ENCODE data around the gene VEZT. TPM values are rescaled to one million over a fixed set of nuclear protein-coding genes. Genes with fewer than 3 reads are reported as not detected.
"Not testable (repeated sequence)": the region's sequence is repeated elsewhere in the genome, so short reads cannot be mapped to it uniquely, and the experiment has no call there.

VEZT gene
- total and polyA plus RNA-seq, 10 of the 15 experiments (the other 5 are each of a cell fraction or from before 2014, with no cell fraction given) = 32.8 to 134 (median 66.2) TPM

GRCh38 chr12:95239835-95240234, 22.2 kb downstream of the VEZT start:
- ATAC-seq = peak; percentile 42; the same call in 2 of the 3 replicates
- H3K9ac ChIP-seq (ENCODE audit: control insufficient read depth, insufficient read depth, low read length); FAIRE-seq; H3K27me3 ChIP-seq (replicated peaks in 1 of 2; ENCODE audit: control insufficient read depth in 2 of 2, insufficient read depth in 2 of 2, low read length in 1 of 2); H3K4me1 ChIP-seq (ENCODE audit: control insufficient read depth, insufficient read depth, low read length); in situ Hi-C loops (cut with MboI); H4K20me1 ChIP-seq (ENCODE audit: control insufficient read depth, insufficient read depth); H3K27ac ChIP-seq (ENCODE audit: control insufficient read depth, insufficient read depth); intact Hi-C loops (cut with micrococcal nuclease; ENCODE audit: unreplicated experiment); RAD21 ChIA-PET (ENCODE audit: unreplicated experiment); H3K4me2 ChIP-seq (ENCODE audit: control insufficient read depth, insufficient read depth); H3K4me3 ChIP-seq; DNase-seq (ENCODE audit: low read depth, low spot score); BruUV-seq (replicated peaks); H3K9me3 ChIP-seq (replicated peaks; ENCODE audit: control insufficient read depth, insufficient read depth, low read length); H2AFZ ChIP-seq (ENCODE audit: control insufficient read depth, low read depth, low read length): not testable (repeated sequence)
- SMC1A ChIA-PET (ENCODE audit: uncharacterized antibody, unreplicated experiment) = interaction anchor here (0.7 to 2.2 kb wide), 3 partner anchors 11 to 23 kb away, joined by 3 to 5 read pairs (median 3); no protein-coding TSS in a partner anchor
- POLR2A ChIA-PET = interaction anchor here (0.5 kb wide), 1 partner anchor 14 kb away, joined by 3 read pairs; no protein-coding TSS in a partner anchor
- Histone ChIP-seq H3K79me2 (ENCODE audit: control insufficient read depth, insufficient read depth, low read length) (peaks cover 33% of the 10 kb centered on the region), H3K36me3 (ENCODE audit: control insufficient read depth in 2 of 2, insufficient read depth in 2 of 2, low read length in 1 of 2) (peaks cover 0 to 11% of the 10 kb centered on the region in 2 experiments; a peak in 2 of 4 replicates)
- CTCF ChIA-PET = interaction anchor here (0.9 to 1.7 kb wide), 3 partner anchors 21 to 92 kb away, joined by 3 to 4 read pairs (median 4); partner anchors contain the start of gene VEZT
- 92% methylated on average over 2 of the region's 2 CpGs for WGBS (ENCODE audit: insufficient coverage, insufficient replicate concordance, low lambda C conversion rate, missing lambda C conversion rate)
- peak in 1 of 2 experiments; percentile 92; a peak in 2 of 4 replicates for TF ChIP-seq ETV6 (conservative IDR thresholded peaks at IDR 0.05 in 1 of 2, IDR thresholded peaks at IDR 0.05 in 1 of 2; ENCODE audit: borderline replicate concordance in 1 of 2, low read depth in 1 of 2)

GRCh38 chr12:95240556-95240955, 22.9 kb downstream of the VEZT start:
- ChIA-PET CTCF (interaction anchor here (0.6 to 1.7 kb wide), 5 partner anchors 17 to 178 kb away, joined by 3 to 4 read pairs (median 3); partner anchors contain the start of gene VEZT), POLR2A (no interaction called here), SMC1A (ENCODE audit: uncharacterized antibody, unreplicated experiment) (interaction anchor here (0.6 to 2.2 kb wide), 6 partner anchors 12 to 78 kb away, joined by 3 to 5 read pairs (median 3); no protein-coding TSS in a partner anchor), RAD21 (ENCODE audit: unreplicated experiment) (interaction anchor here (0.9 kb wide), 1 partner anchor 41 kb away, joined by 3 read pairs; no protein-coding TSS in a partner anchor)
- in situ Hi-C loops (cut with MboI) = no loop called here
- Histone ChIP-seq H3K79me2 (ENCODE audit: control insufficient read depth, insufficient read depth, low read length) (peaks cover 33% of the 10 kb centered on the region), H3K4me3 (no peak overlapping the region), H3K9me3 (replicated peaks; ENCODE audit: control insufficient read depth, insufficient read depth, low read length) (no peaks in the 10 kb centered on the region), H3K27ac (ENCODE audit: control insufficient read depth, insufficient read depth) (no peak overlapping the region), H3K4me1 (ENCODE audit: control insufficient read depth, insufficient read depth, low read length) (no peaks in the 10 kb centered on the region), H3K9ac (ENCODE audit: control insufficient read depth, insufficient read depth, low read length) (no peak overlapping the region), H2AFZ (ENCODE audit: control insufficient read depth, low read depth, low read length) (no peak overlapping the region), H3K27me3 (replicated peaks in 1 of 2; ENCODE audit: control insufficient read depth in 2 of 2, insufficient read depth in 2 of 2, low read length in 1 of 2) (no peaks in the 10 kb centered on the region), H4K20me1 (ENCODE audit: control insufficient read depth, insufficient read depth) (no peaks in the 10 kb centered on the region), H3K4me2 (ENCODE audit: control insufficient read depth, insufficient read depth) (no peak overlapping the region), H3K36me3 (ENCODE audit: control insufficient read depth in 2 of 2, insufficient read depth in 2 of 2, low read length in 1 of 2) (peaks cover 0 to 11% of the 10 kb centered on the region in 2 experiments; a peak in 2 of 4 replicates)
- DNase-seq (ENCODE audit: low read depth, low spot score) = no peak
- 32% methylated on average over 2 of the region's 2 CpGs for WGBS (ENCODE audit: insufficient coverage, insufficient replicate concordance, low lambda C conversion rate, missing lambda C conversion rate)
- ATAC-seq = no peak
- intact Hi-C loops (cut with micrococcal nuclease; ENCODE audit: unreplicated experiment) = no loop called here
- no peak for FAIRE-seq
- peak; percentile 64 for TF ChIP-seq JUNB (IDR thresholded peaks at IDR 0.05)
- TF ChIP-seq CREM (IDR thresholded peaks at IDR 0.05; ENCODE audit: low read depth) = peak; percentile 13; the same call in 1 of the 2 replicates
- TF ChIP-seq MEF2A (IDR thresholded peaks at IDR 0.05; ENCODE audit: insufficient read depth, low read depth, low read length) = 0 out of 2 replicates have a peak, but pooled peaks have one; percentile 29
- TF ChIP-seq ATF2 (IDR thresholded peaks at IDR 0.05; ENCODE audit: low read length) = peak; percentile 30; the same call in 1 of the 2 replicates
- TF ChIP-seq IKZF1 (conservative IDR thresholded peaks at IDR 0.05) = no peak
- TF ChIP-seq FOXM1 (IDR thresholded peaks at IDR 0.05; ENCODE audit: low read depth, low read length) = peak; percentile 52; the same call in 1 of the 2 replicates
- peak; percentile 51; the same call in 1 of the 2 replicates for TF ChIP-seq NFIC (IDR thresholded peaks at IDR 0.05; ENCODE audit: low read depth, low read length)
- no peak for TF ChIP-seq RB1 (IDR thresholded peaks at IDR 0.05; ENCODE audit: borderline replicate concordance)
- no TSS peak for BruUV-seq (replicated peaks)
